Measurements from ENCODE around the gene JHY. TPM values are rescaled to one million over a fixed set of nuclear protein-coding genes. Genes with fewer than 3 reads are reported as not detected.

JHY gene
- total RNA-seq, 2 experiments from 2014 or later, result not detected

DNA sequence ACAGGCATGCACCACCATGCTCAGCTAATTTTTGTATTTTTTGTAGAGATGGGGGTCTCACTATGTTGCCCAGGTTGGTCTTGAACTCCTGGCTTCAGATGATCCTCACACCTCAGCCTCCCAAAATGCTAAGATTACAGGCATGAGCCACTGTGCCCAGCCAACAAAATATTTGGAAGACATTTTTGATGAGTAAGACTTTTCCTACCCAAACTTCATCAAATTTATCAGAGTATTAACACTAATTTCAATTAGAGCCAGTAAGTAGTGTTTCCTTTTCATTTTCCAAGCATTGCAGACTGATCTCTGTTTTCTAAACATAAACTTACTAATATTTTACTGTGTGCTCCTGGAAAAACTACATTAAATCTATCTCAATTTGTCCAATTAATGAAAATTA lies 45.6 kb upstream of the JHY start:
- no peak for DNase-seq (ENCODE audit: low spot score)
- Histone ChIP-seq H4K20me1 (ENCODE audit: insufficient read depth, low read length) (no peaks in the 10 kb centered on the region), H2AFZ (ENCODE audit: low read length) (no peak overlapping the region), H3K9me3 (ENCODE audit: low read length) (no peaks in the 10 kb centered on the region), H3K4me3 (ENCODE audit: low read depth, low read length, poor library complexity, severe bottlenecking) (no peak overlapping the region), H3K4me1 (ENCODE audit: insufficient read depth, low read length, poor library complexity, severe bottlenecking) (no peaks in the 10 kb centered on the region), H3K9me2 (ENCODE audit: insufficient read depth, low read length) (no peaks in the 10 kb centered on the region), H3K4me2 (ENCODE audit: low read length) (no peak overlapping the region), H3K27ac (ENCODE audit: low read depth, low read length, poor library complexity, severe bottlenecking) (no peak overlapping the region), H3K36me3 (ENCODE audit: insufficient read depth, low read length) (no peaks in the 10 kb centered on the region), H3K79me2 (ENCODE audit: insufficient read depth, low read depth, low read length) (no peaks in the 10 kb centered on the region)
- intact Hi-C loops (cut with micrococcal nuclease; ENCODE audit: unreplicated experiment), result no loop called here
- POLR2A ChIA-PET, result interaction anchor here (0.8 kb wide), 1 partner anchor 30 kb away, joined by 6 read pairs; no protein-coding TSS in a partner anchor
- BruUV-seq (replicated peaks), result no TSS peak
- CTCF ChIA-PET (ENCODE audit: unreplicated experiment), result no interaction called here
- TF ChIP-seq, protein P1, sequence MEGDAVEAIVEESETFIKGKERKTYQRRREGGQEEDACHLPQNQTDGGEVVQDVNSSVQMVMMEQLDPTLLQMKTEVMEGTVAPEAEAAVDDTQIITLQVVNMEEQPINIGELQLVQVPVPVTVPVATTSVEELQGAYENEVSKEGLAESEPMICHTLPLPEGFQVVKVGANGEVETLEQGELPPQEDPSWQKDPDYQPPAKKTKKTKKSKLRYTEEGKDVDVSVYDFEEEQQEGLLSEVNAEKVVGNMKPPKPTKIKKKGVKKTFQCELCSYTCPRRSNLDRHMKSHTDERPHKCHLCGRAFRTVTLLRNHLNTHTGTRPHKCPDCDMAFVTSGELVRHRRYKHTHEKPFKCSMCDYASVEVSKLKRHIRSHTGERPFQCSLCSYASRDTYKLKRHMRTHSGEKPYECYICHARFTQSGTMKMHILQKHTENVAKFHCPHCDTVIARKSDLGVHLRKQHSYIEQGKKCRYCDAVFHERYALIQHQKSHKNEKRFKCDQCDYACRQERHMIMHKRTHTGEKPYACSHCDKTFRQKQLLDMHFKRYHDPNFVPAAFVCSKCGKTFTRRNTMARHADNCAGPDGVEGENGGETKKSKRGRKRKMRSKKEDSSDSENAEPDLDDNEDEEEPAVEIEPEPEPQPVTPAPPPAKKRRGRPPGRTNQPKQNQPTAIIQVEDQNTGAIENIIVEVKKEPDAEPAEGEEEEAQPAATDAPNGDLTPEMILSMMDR (conservative IDR thresholded peaks at IDR 0.05; ENCODE audit: low read length), result no peak
- no peak for TF ChIP-seq EZH2phosphoT487 (IDR thresholded peaks at IDR 0.05; ENCODE audit: borderline replicate concordance, low read depth, low read length)

DNA sequence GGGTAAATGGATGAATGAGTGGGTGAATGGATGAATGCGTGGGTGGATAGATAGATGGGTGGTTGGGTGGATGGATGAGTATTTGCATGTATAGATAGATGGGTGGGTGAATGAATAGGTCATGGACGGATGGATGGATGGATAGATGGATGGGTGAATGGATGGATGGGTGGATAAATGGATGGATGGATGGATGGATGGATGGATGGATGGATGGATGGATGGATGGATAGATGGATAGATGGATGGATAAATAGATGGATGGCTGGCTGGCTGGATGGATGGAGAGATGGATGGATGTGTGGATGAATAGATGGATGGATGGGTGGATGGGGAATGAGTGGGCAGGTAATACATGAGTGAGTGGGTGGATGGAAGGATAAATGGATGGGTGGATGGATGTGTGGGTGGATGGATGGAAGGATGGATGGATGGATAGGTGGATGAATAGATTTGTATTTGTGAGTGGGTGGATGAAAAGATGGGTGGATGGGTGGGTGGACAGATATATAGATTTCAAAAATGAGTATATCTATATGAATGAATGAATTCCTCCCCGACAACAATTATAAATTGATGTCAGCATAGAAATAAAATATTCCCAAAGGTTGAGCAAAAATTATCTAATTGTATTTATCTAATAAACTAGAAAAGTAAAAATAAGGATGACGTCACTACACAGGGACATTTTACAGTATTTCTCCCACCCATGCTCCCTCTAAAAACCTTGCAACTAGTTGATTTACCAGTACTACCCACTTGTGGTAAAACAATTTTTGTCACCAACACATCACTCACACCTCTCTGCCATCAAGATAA lies 44.8 kb upstream of the JHY start:
- DNase-seq (ENCODE audit: low spot score), result no peak
- POLR2A ChIA-PET, result interaction anchor here (0.5 kb wide), 1 partner anchor 249 kb away, joined by 3 read pairs; no protein-coding TSS in a partner anchor
- no peak overlapping the region for H3K4me3 ChIP-seq (ENCODE audit: low read depth, low read length, poor library complexity, severe bottlenecking)
- CTCF ChIA-PET (ENCODE audit: unreplicated experiment), result no interaction called here
- TF ChIP-seq, protein P1 (conservative IDR thresholded peaks at IDR 0.05; ENCODE audit: low read length), result no peak
- no peak for TF ChIP-seq EZH2phosphoT487 (IDR thresholded peaks at IDR 0.05; ENCODE audit: borderline replicate concordance, low read depth, low read length)
- H3K27ac ChIP-seq (ENCODE audit: low read depth, low read length, poor library complexity, severe bottlenecking), result no peak overlapping the region
- H3K9me3 ChIP-seq (ENCODE audit: low read length), result no peaks in the 10 kb centered on the region
- no peaks in the 10 kb centered on the region for H3K4me1 ChIP-seq (ENCODE audit: insufficient read depth, low read length, poor library complexity, severe bottlenecking)
- H3K4me2 ChIP-seq (ENCODE audit: low read length), result no peak overlapping the region
- H2AFZ ChIP-seq (ENCODE audit: low read length), result no peak overlapping the region
- no peaks in the 10 kb centered on the region for H3K36me3 ChIP-seq (ENCODE audit: insufficient read depth, low read length)
- no peaks in the 10 kb centered on the region for H4K20me1 ChIP-seq (ENCODE audit: insufficient read depth, low read length)
- no TSS peak for BruUV-seq (replicated peaks)
- intact Hi-C loops (cut with micrococcal nuclease; ENCODE audit: unreplicated experiment), result no loop called here
- H3K79me2 ChIP-seq (ENCODE audit: insufficient read depth, low read depth, low read length), result no peaks in the 10 kb centered on the region
- no peaks in the 10 kb centered on the region for H3K9me2 ChIP-seq (ENCODE audit: insufficient read depth, low read length)

Measured in OCI-LY7 (cell line).